ENCODE data around the gene ZFP36L1. TPM values are rescaled to one million over a fixed set of nuclear protein-coding genes. Genes with fewer than 3 reads are reported as not detected.
A peak's percentile ranks its signal among the peaks of the same experiment; 100 is the strongest.

ZFP36L1 gene
- total and polyA plus RNA-seq, 2 of the 13 experiments (the other 11 are each of a cell fraction or from before 2014, with no cell fraction given), result 7.4 to 10.2 TPM

DNA sequence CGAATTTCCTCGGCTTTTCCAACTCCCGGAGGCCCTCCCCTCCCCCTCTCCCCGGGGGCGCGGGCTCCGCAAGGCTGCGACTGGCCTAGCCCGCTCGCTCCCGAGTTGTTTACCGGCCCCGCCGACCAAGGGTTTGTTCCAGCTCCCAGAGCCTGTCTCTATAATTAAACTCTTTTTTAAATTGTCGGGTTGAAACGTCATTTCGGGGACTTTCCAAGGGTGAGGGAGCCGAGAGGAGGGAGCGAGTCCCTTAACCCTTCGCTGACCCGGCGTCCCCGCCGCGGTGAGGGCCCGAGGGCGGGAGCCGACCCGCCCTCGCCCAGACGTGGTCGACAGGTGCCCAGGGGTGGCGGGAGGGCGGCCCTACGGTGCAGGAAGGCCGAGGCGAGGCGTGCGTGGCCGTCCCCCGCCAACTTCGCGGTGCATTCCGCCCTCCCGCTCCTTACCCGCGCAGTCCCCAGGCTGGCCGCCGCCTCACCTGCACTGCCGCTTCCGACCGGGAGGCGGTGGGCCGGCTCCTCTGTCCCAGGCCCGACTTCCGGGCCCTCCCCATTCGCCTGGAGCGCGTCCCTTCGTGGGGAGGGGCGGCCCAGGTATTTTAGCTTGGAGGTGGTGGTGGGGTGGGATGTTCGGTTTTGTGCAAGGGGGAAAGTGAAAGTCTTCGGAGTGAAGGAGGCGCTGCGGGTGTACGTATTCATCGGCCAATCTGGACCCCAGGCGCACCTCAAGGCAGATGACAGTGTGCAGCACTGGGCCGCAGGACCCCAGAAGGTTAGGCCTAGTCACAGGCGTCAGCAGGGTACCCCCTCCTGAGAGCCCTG is 2.9 kb upstream of the ZFP36L1 start (continued):
- TF ChIP-seq ZSCAN30 (CRISPR knock-in tag; IDR thresholded peaks at IDR 0.05), result no peak
- TF ChIP-seq FOXC1 (CRISPR knock-in tag; IDR thresholded peaks at IDR 0.05; ENCODE audit: borderline replicate concordance), result no peak
- no peak for TF ChIP-seq BRF2 (CRISPR knock-in tag; IDR thresholded peaks at IDR 0.05)
- no peak for TF ChIP-seq AKNA (CRISPR knock-in tag; IDR thresholded peaks at IDR 0.05; ENCODE audit: borderline replicate concordance)
- peak; percentile 80 for TF ChIP-seq ZNF543 (CRISPR knock-in tag; IDR thresholded peaks at IDR 0.05)
- no peak for TF ChIP-seq MAFK (conservative IDR thresholded peaks at IDR 0.05 in 1 of 2, IDR thresholded peaks at IDR 0.05 in 1 of 2; ENCODE audit: low read length in 2 of 2)
- peak; percentile 88 for TF ChIP-seq ZFY (CRISPR knock-in tag; IDR thresholded peaks at IDR 0.05)
- TF ChIP-seq WIZ (CRISPR knock-in tag; IDR thresholded peaks at IDR 0.05), result no peak
- no peak for TF ChIP-seq TEF (CRISPR knock-in tag; IDR thresholded peaks at IDR 0.05)
- TF ChIP-seq RFXAP (CRISPR knock-in tag; IDR thresholded peaks at IDR 0.05; ENCODE audit: borderline replicate concordance), result no peak; the same call in 1 of the 2 replicates
- TF ChIP-seq PRMT3 (CRISPR knock-in tag; IDR thresholded peaks at IDR 0.05; ENCODE audit: borderline replicate concordance, low read depth), result no peak
- TF ChIP-seq RFX3 (CRISPR knock-in tag; IDR thresholded peaks at IDR 0.05), result no peak
- no peak for TF ChIP-seq HDAC6 (IDR thresholded peaks at IDR 0.05; ENCODE audit: low read depth, low read length)
- peak; percentile 43; the same call in 1 of the 2 replicates for TF ChIP-seq ZBED4 (CRISPR knock-in tag; IDR thresholded peaks at IDR 0.05; ENCODE audit: borderline replicate concordance)
- TF ChIP-seq ZNF33A (CRISPR knock-in tag; IDR thresholded peaks at IDR 0.05; ENCODE audit: borderline replicate concordance), result peak; percentile 78; the same call in 1 of the 2 replicates
- TF ChIP-seq DR1 (CRISPR knock-in tag; IDR thresholded peaks at IDR 0.05), result peak; percentile 56
- TF ChIP-seq ZNF263 (CRISPR knock-in tag; IDR thresholded peaks at IDR 0.05), result no peak; the same call in 1 of the 2 replicates

Data from HepG2 (cell line).